Tibial nerve (tissue), 4 donors: Measurements from ENCODE around the gene ZSWIM6.

Experiments used
- CTCF ChIP-seq, 5 experiments: fragments of 200-600 bp in 3 of 5; fragments of 450-650 bp in 2 of 5; sonication (generic) in 3 of 5; IDR thresholded peaks; one replicate each; pipeline ENCODE4 v1.5.1; 2016 to 2019; ENCODE audit warnings: antibody characterized with exemption in 5 of 5, mild to moderate bottlenecking in 3 of 5, moderate library complexity in 2 of 5
- EP300 ChIP-seq, 2 donors: sonication (generic); formaldehyde crosslinking; IDR thresholded peaks; one replicate each; pipeline ENCODE4 v1.6.1; 2017; ENCODE audit warnings: antibody characterized with exemption in 2 of 2, mild to moderate bottlenecking in 1 of 2
- POLR2A ChIP-seq, 2 donors: fragments of 450-650 bp; IDR thresholded peaks; one replicate each; pipeline ENCODE4 v1.6.1; 2017; ENCODE audit warnings: antibody characterized with exemption in 2 of 2, mild to moderate bottlenecking in 2 of 2, moderate library complexity in 2 of 2

GRCh38 chr5:61582887-61583286, 250.8 kb downstream of the ZSWIM6 start:
- TF ChIP-seq CTCF (IDR thresholded peaks at IDR 0.05) (no peak), EP300 (IDR thresholded peaks at IDR 0.05) (no peak), POLR2A (IDR thresholded peaks at IDR 0.05) (no peak)
